Thyroid gland (tissue), 4 donors: ENCODE data around the gene ZFYVE9. TPM values are rescaled to one million over a fixed set of nuclear protein-coding genes. Genes with fewer than 3 reads are reported as not detected.
A peak's percentile ranks its signal among the peaks of the same experiment; 100 is the strongest.
"Not testable (repeated sequence)": the region's sequence is repeated elsewhere in the genome, so short reads cannot be mapped to it uniquely, and the experiment has no call there.

Experiments used
- DNase-seq, 2 donors: peaks; one replicate each; pipeline ENCODE4 v3.0.0-alpha.2; 2019
- H3K27ac ChIP-seq, 3 donors: fragments of 200-600 bp; sonication (generic); 1 replicate in 2 of 3; 2 replicates in 1 of 3; pipeline ENCODE4 v1.5.1; 2016 to 2019; ENCODE audit warnings: mild to moderate bottlenecking in 1 of 3, moderate library complexity in 1 of 3
- H3K27me3 ChIP-seq: fragments of 200-600 bp; sonication (generic); one replicate; pipeline ENCODE4 v1.5.1; 2019
- H3K36me3 ChIP-seq, 2 donors: fragments of 200-600 bp; sonication (generic); one replicate each; pipeline ENCODE4 v1.5.1; 2016 to 2019
- H3K4me1 ChIP-seq, 2 donors: fragments of 200-600 bp; sonication (generic); one replicate each; pipeline ENCODE4 v1.5.1; 2017 to 2019
- H3K4me3 ChIP-seq, 3 donors: fragments of 200-600 bp; sonication (generic); replicated peaks in 1 of 3; 1 replicate in 2 of 3; 2 replicates in 1 of 3; pipeline ENCODE4 v1.5.1; 2016; ENCODE audit warnings: mild to moderate bottlenecking in 1 of 3
- H3K9me3 ChIP-seq: fragments of 200-600 bp; sonication (generic); one replicate; pipeline ENCODE4 v1.5.1; 2017
- CTCF ChIP-seq, 6 experiments: fragments of 200-600 bp in 3 of 6; fragments of 450-650 bp in 3 of 6; sonication (generic) in 3 of 6; IDR thresholded peaks; one replicate each; pipeline ENCODE4 v1.5.1; 2016 to 2019; ENCODE audit warnings: antibody characterized with exemption in 6 of 6, mild to moderate bottlenecking in 2 of 6, inconsistent platforms in 1 of 6, moderate library complexity in 1 of 6
- POLR2A ChIP-seq, 2 donors: fragments of 450-650 bp; IDR thresholded peaks; one replicate each; pipeline ENCODE4 v1.6.1; 2017; ENCODE audit warnings: antibody characterized with exemption in 2 of 2, mild to moderate bottlenecking in 2 of 2, moderate library complexity in 1 of 2
- WGBS, 2 donors: methylation state at CpG; one replicate each; pipeline ENCODE4 v1.1.5; 2017; 5-methylcytosine and 5-hydroxymethylcytosine counted together
- intact Hi-C: fragments of 100-400 bp; cut with DNase I; formaldehyde crosslinking; loops from one replicate; pipeline ENCODE4 v1.15.1; 2023
- total RNA-seq, 4 donors: library from RNA; depleted of rRNA; stranded (reverse); fragments of >200 nt; gene quantifications; one replicate each; pipeline ENCODE4 v1.2.3, GENCODE V29; 2016

ZFYVE9 gene
- total RNA-seq, 4 donors from 2014 or later, result 51.1 to 58.8 (median 54.1) TPM

GRCh38 chr1:52140633-52141512, 1.0 kb upstream of the ZFYVE9 start:
- peaks cover 17 to 18% of the 10 kb centered on the region in 2 donors for H3K4me1 ChIP-seq
- intact Hi-C loops, result no loop called here
- WGBS, 2 donors, result 30 to 41% methylated on average over 2 of the region's 2 CpGs
- H3K36me3 ChIP-seq, result no peaks in the 10 kb centered on the region
- no peak for DNase-seq
- H3K4me3 ChIP-seq, result peak overlapping the region in 2 of 3 donors; percentile 10 to 80
- H3K27ac ChIP-seq, result peak overlapping the region; percentile 82 to 99 (median 97)
- no peaks in the 10 kb centered on the region for H3K9me3 ChIP-seq
- H3K27me3 ChIP-seq, result no peaks in the 10 kb centered on the region
- no peak for TF ChIP-seq CTCF (IDR thresholded peaks at IDR 0.05)
- no peak for TF ChIP-seq POLR2A (IDR thresholded peaks at IDR 0.05)

- intact Hi-C loops, result no loop called here
- Histone ChIP-seq H3K36me3 (no peaks in the 10 kb centered on the region), H3K4me3 (peak overlapping the region; percentile 66 to 93 (median 80)), H3K27me3 (no peaks in the 10 kb centered on the region), H3K27ac (peak overlapping the region; percentile 82 to 99 (median 97)), H3K4me1 (peaks cover 17 to 18% of the 10 kb centered on the region in 2 donors), H3K9me3 (no peaks in the 10 kb centered on the region)
- 2 to 3% methylated on average over 15 to 17 of the region's 80 CpGs for WGBS, 2 donors
- TF ChIP-seq POLR2A (IDR thresholded peaks at IDR 0.05) (peak in 1 of 2 donors; percentile 39), CTCF (IDR thresholded peaks at IDR 0.05) (peak in 2 of 6 experiments; percentile 11 to 36)
- peak; percentile 50 to 57 for DNase-seq
Measured at GRCh38 chr1:52142220-52143183, 613 bp downstream of the ZFYVE9 start.

- Histone ChIP-seq H3K4me3 (no peak overlapping the region), H3K4me1 (peaks cover 15 to 24% of the 10 kb centered on the region in 2 donors), H3K27ac (no peak overlapping the region), H3K9me3 (no peaks in the 10 kb centered on the region), H3K27me3 (no peaks in the 10 kb centered on the region), H3K36me3 (no peaks in the 10 kb centered on the region)
- TF ChIP-seq CTCF (IDR thresholded peaks at IDR 0.05), result no peak
- TF ChIP-seq POLR2A (IDR thresholded peaks at IDR 0.05), result no peak
- 79 to 81% methylated on average over 2 of the region's 2 CpGs for whole genome bisulfite sequencing, 2 donors
- no peak for DNase-seq
- intact Hi-C loops, result no loop called here
Measured at GRCh38 chr1:52145137-52145536, 3.2 kb downstream of the ZFYVE9 start.

- H3K27ac ChIP-seq, H3K9me3 ChIP-seq, H3K4me3 ChIP-seq, intact Hi-C loops, H3K27me3 ChIP-seq, H3K36me3 ChIP-seq: not testable (repeated sequence)
- DNase-seq, result peak in 1 of 2 donors; percentile 2
- 93 to 95% methylated on average over 11 of the region's 11 CpGs for WGBS, 2 donors
- peaks cover 3 to 20% of the 10 kb centered on the region in 2 donors for H3K4me1 ChIP-seq
Measured at GRCh38 chr1:52150445-52150844, 8.6 kb downstream of the ZFYVE9 start.

GRCh38 chr1:52150946-52151345, 9.1 kb downstream of the ZFYVE9 start:
- whole genome bisulfite sequencing, 2 donors, result 40 to 42% methylated on average over 1 of the region's 1 CpG
- peaks cover 3 to 20% of the 10 kb centered on the region in 2 donors for H3K4me1 ChIP-seq
- H3K36me3 ChIP-seq, result no peaks in the 10 kb centered on the region
- TF ChIP-seq CTCF (IDR thresholded peaks at IDR 0.05), result no peak
- no peak for TF ChIP-seq POLR2A (IDR thresholded peaks at IDR 0.05)
- H3K27me3 ChIP-seq, result no peaks in the 10 kb centered on the region
- H3K27ac ChIP-seq, result no peak overlapping the region
- intact Hi-C loops, result no loop called here
- no peak overlapping the region for H3K4me3 ChIP-seq
- no peaks in the 10 kb centered on the region for H3K9me3 ChIP-seq
- DNase-seq, result no peak
